GM19025 (cell line): ENCODE measurements around the gene JCAD.

Source experiments
- ATAC-seq: cut with Tn5 transposase; IDR thresholded peaks from one replicate; pipeline ENCODE4 v1.9.1; 2021; ENCODE audit warnings: mild to moderate bottlenecking, low read depth, moderate library complexity; ENCODE audit not compliant: unreplicated experiment

The JCAD gene

DNA sequence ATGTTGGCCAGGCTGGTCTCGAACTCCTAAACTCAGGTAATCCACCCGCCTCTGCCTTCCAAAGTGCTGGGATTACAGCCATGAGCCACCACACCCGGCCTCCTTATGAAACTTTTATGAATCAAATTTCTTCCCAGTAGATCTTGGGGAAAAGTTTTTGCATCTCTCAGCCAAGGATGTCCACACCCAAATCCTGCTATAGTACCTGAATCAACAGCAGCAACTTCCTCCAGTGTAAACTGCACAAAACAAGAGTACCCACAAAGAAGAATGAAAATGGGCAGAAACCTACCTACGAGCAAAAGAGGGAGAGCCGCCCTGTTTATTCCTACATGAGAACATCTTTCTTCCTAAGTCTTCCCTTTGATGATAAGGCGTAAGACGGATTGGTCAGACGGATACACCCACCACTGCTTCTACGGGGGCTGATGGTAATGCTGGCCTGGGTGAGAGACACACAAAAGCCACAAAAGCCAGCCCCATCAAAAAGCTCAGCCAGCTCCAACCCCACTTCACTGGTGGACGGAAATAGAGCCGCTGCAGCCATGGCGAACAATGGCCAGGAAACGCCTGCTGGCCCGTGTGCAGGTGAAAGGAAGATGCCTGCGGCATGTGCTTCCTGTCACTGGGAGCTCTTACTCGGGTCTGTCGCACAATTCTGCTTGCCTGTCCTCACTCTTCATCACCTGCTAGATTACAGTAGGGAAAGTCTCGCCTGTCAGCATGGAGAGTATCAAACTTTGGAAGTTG lies 10.4 kb downstream of the JCAD start:
- ATAC-seq, result no peak

DNA sequence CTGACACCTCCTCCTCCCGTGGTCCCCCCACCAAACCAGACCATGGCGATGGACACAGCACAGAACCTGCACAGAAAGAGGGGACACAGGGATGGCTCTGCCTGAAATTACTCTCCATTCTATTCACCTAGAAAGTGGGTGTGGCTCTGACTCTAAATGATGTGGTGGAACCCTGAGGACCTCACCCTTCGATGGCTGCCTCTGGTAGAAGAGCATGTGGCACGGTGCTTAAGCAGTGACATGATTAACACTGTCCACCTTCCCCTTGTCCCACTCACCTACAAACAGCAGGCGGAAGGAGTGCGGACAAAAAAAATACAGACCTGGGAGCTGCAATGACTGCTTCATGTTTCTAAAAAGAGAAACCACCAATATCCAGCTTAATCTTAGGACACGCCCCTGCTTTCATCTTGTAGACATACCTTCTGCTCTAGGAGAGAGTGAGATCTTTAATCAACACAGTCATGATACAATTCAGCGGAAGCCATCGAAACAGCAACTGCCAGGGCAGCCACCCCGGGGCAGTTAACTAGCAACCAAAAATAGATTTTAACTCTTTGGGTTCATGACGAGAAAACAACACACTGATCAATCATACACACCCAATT lies 11.4 kb downstream of the JCAD start:
- no peak for ATAC-seq

DNA sequence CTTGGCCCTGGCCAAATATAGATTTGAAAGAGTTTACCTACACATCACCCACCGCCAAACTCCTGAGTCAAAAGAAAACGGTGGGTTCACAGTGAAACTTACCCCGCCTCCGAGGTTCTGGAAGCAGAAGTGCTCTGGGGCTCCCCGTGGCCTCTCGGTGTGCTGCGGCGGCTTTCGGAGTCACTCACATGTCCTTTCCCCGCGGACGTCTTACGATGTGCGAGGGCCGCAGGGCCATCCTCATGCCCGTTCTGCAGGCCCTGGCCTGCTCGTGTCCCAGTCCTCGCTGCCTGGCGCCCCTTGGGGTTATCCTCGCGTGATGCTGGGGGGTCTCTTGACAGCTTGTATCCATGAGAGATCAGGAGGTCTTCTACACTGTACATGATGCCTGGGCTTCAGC lies 12.0 kb downstream of the JCAD start:
- peak; percentile 49 for ATAC-seq

DNA sequence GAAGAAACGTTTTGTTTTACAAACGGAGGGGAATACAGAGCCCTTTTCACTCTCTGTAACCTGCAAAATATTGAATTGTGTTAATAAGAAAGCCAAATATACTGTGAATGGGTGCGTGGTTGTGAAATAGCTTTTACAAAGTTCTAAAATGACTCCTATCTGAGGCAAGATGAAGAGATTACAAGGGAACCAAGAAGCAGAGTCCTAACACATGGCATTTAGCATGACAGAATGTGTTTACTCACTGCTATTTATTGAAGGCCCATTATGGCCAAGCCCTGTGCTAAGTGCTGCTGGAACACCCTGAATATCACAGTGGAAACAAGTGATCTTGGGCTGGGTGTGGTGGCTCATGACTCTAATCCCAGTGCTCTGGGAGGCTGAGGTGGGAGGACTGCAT lies 12.9 kb downstream of the JCAD start:
- no peak for ATAC-seq

DNA sequence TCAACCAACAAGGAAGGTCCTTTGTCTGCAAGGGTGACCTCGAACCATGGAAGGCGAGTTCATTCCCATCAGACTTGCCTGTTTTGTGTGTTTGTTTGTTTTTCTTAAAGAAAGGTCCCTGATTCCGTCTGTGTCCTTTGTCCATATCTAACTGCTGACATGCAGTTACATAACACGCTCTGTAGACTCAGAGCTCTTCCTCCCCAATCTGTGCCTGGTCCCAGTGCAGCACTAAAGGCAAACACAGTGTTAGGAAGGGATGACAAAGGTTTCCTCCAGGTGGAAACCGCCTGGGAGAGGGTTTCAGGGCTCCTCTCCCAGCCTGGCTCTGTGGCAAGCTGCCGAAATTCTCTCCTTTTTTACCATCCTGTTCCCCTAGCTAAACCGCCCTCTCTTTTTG lies 13.4 kb downstream of the JCAD start:
- no peak for ATAC-seq

DNA sequence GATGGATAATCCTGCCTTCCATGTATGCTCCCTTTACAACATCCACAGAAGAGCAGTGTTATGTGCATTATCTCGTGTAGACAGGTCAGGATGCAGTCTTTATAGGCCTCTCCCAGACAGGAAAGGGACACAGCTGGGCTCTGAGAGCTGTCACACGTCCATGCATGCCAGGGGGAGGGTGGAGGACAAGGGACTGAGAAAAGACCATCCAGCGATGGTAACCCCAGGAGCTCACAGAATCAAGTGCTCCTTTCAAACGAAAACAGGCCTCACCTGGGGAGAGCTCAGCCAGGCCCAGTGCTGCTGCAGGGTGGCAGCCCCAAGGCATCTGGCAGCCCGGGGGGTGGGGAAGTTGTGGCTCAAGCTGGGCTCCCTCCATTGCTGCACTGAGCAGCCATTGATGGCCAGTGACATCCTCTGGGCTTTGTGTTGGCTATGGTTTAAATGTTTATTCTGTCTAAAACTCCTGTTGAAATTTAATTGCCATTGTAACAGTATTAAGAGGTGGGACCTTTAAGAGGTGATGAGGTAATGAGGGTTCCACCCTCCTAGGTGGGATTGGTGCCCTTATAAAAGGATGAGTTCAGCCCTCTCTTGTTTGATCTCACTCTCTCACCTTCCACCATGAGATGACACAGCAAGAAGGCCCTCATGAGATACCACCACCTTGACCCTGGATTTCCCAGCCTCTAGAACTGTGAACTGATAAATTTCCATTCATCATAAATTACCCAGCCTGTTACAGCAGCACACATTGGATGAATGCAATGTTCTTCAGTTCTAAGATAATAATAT lies 15.7 kb downstream of the JCAD start:
- no peak for ATAC-seq

DNA sequence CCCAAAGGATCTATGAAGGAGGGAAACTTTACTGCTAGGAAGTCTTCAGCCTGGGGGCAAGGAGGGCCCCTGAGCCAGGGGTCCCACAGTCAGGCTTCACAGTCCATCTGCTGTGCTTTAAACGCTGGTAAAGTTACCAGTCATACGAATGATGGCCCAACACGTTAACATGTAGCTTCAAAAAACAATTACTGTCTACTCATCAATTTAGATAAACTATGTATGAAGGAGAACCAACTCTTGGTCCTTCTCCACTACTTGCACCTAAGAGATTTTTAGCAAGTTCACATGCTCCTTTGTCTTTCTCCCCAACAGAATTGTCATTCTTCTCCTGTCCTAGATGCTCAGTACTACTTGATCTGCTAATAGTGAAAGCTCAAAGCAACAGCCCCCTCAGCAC lies 16.6 kb downstream of the JCAD start:
- no peak for ATAC-seq

DNA sequence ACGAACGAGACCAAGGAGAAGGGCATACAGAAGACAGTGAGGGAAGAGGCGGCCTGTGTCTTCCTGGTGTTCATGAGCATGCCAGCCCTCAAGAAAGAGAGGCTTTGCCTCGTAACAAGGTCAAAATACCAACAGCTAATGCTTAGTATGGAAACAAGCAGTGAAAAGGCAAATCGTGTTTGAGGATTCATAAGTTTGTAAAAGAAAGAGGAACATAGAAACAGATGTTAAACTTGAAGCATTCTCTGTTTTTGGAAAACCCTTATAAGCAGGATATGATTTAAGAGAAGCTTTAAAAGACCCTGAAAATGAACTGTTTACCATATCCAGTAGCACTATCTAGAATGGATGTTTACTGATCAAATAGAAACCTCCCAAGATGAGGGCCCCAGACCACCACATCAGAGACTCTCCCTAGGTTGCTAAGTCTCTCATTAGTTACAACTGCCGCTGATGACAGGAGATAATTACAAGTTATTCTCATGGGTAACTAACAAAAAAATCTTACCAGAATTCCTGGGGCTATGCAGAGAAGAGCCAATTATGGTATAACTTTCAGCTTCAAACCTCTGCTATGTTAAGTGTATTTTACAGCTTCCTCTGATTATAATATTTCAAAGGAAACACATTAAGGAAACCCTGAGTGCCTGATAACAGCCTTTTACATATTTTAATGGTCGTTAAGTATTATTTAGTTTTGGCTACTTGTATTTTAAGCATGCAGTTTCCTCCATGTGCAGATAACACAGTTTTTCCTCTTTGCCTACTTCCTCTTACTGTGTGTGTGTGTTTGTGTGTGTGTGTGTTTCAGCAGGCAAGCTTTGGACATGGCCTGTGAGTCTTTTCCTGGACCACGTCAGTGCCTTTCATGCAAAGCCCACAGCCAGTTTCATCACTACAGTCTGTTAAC lies 17.9 kb downstream of the JCAD start:
- no peak for ATAC-seq

DNA sequence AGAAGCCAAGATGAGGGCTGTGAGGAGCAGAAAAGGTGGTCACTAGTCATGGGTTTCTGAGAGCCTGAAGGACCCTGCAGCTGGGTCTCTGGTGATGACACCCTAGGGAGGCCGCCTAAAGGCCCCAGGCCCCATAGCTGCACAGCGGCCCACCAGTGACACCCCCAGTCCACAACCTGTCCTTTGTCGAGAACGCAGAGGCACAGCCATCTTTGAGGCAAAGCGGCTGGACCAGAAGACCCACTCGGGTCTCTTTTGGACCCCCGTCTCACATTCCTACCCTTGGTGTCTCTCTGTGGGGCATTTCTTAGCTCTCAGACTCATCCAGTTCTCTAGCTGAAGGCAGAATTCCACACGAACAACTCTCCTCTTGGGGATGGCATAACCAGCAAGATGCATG lies 18.8 kb downstream of the JCAD start:
- no peak for ATAC-seq

DNA sequence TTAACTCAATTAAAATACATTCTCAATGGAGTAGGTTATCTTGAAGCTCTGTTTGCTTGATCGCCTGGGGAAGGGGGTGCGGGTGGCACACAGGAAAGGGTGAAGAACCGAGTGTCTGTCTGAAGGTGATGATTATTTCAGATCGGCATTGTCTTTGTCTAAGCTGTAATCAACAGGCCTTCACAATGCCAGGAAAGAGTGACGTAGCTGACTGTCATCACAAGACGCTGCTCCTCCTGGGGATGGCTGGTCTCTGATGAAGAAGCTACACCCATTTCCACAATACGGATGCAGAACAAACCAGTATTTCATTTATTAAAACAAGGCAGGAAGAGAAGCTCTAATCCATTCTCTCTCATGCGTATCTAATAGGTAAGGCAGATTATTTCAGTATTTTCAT lies 19.4 kb downstream of the JCAD start:
- ATAC-seq, result no peak

DNA sequence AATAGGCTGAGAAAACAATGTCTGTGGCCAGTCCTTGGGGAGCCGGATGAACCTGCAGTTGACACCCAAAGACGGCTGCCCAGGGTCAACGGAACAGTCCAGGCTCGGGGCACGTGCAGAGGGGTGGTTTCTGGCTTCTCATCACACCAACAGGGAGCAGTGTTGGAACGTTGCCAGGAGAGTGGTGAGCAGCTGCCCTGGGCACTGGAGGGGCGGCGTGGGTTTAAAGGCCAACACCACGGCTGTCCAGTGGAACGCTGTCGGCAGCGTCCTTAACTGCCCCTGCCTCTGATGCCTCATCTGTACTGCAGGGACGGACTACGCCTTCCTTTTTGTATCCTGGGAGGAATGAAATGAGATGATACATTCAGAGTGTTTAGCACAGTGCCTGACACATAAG lies 19.8 kb downstream of the JCAD start:
- no peak for ATAC-seq

DNA sequence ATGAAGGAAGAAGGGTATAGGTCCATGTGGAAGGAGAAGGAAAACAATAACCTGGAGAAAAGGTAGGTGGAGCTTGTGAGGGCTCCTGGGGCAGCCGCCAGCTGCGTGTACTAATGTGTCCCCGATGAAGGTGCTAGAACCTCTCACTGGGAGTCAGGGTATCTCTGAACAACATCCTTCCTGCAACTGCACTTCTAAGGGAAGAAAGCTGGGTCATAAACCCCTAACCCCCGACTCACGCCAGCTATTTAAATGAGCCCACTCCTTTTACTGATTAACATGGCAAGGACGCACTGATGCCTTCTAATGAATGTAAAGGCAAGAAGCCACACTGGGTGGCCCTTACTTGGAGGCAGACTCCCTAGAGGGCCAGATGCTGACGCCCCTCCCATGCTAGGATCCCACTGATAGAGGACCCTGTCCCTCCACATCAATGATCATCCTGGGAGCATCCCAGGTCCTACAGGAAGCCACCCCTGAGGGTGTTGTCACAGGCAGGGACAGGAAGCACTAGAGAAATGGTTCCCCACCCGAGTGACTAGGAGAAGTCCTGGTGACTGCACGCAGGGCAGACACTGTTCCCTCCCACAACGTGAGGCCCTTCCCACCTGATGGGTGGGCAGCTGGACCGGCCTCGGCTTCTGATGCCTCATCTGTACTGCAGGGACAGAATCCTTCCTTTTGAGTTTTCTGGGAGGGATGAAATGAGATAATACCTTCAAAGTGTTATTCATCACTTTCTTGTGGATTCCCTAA lies 20.4 kb downstream of the JCAD start:
- no peak for ATAC-seq

DNA sequence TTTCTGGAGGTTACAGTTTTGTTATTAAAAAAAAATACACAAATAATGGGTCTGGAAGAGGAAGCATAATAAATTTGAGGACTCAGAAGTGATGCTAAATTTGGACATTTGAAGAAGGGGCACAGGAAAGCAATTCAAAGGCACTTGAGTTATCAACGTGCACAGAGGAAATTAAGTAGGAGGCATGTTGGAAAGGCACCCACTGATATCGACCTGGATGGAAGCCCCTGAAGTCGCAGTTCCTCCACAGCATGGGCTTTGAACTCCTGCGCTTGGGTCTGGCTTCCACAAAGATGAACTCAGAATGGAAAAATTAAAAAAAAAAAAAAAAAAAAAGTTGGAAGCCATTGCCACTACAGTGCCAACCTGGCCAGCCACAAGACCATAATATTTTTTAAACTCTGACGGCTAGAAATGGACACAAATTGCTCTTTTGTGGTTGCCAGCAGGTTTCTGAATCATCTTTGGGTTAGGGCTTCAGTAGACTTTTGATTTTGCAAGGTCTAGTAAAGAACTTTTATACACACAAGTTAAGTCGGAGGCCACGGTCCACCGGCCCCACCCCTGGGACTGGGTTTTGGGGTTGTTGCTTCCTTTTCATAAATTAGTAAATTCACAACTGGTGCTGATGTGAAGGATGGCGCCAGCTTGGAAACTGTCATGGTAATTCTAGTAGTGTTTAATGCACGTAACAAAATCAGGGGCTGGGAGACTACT lies 21.6 kb downstream of the JCAD start:
- no peak for ATAC-seq

DNA sequence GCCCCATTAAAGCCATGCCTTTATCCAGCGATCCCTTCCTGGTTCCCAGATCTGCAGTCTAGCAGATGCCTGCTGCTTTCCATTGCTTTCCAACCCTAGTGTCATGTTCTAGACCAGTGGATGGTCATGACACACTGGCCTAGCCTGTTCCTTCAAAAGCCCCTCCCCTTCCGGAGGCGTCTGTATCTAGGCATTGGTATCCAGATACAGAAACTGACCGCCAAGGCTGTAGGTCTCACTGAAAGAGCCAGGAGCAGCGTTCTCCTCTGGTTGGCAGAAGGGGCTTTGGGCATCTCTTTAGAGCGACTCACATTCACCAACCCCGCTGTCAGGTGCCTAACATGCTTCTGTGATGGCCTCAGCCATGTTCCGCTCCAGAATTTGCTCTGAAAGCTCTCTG lies 22.6 kb downstream of the JCAD start:
- no peak for ATAC-seq

DNA sequence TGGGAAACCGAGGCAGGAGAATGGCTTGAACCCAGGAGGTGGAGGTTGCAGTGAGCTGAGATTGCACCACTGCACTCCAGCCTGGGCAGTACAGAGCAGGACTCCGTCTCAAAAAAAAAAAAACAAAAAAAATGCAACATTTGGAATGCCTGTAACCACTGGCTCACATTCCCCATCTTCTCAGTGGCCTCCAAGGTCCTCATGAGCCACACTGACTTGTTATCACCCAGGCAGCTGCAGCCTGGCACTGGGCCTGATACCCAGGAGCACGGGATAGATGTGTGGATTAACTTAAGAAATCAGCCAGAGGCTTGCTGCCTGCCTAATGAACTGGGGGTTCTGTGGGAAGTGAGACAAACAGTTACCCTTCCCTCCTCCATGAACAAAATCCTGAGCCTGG lies 23.0 kb downstream of the JCAD start:
- ATAC-seq, result no peak

DNA sequence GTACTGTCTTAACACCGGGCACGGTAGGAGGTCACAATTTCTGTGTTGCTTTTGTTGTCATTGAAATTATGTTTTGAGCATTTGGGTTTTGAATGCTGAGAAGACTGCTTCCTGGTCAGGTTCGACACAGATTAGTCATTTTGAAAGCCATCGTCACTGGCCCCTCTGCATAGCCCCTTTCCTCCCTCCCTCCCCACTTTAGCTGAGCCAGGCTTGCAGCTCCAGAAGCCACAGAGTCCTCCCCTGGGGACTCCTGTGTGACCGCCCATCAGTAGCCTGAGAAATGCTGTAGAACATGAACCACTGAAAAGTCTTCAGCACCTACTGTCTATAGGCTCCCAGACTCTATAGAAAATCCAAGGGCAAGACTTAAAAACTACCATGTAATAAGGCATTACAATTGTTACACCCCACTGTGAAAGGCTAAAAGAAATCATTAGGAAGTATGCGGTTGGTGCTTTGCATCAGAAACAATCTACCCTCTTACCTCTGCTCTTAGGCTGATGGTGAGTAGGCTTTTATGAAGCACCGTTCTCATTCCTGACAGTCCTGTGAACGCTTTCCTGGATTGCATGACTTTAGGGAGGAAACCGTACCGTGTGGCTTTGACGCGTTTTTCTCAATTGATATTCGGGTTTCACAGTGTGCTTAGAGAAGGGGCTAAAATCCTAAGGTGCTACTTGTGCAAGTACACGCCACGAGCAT lies 24.8 kb downstream of the JCAD start:
- ATAC-seq, result no peak

DNA sequence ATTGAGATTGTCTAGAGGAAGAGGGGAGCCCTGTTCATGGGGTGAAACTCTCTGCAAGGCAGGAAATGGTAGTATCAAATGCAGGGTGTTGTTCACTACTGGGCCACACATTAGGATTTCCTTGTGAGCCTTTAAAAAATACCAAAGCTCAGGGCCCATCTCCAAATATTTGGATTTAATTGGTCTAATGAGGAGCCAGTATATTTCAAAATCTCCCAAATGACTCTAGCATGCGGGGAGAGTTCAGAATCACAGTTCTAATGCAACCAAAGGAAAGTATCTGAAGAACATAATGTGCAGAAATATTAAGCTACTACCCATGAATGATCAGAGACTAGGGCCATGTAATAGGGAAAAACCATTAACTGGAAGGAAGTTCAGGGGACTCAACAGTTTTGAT lies 27.3 kb downstream of the JCAD start:
- ATAC-seq, result no peak

DNA sequence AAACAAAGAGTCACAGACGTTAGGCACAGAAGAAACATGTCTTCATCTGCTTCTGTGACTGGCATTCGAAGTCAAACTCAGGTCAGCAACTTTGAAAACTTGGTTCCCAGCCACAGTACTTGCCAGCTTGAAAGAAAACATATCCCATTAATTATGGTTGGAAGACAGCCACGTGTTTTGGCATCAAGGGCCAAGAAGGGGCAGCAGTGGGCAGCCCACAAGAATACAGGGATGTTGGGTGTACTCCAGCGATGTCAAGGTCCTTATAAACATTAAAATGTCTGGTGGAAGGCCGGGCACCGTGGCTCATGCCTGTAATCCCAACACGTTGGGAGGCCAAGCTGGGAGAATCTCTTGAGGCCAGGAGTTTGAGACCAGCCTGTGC lies 29.5 kb downstream of the JCAD start:
- no peak for ATAC-seq
